Measurements from ENCODE around the gene AP2A2.

- TF ChIP-seq CTCF (IDR thresholded peaks at IDR 0.05), result no peak
- no peak for TF ChIP-seq POLR2A (IDR thresholded peaks at IDR 0.05)
These were observed 118.0 kb downstream of the AP2A2 start for GRCh38 chr11:1043563-1044096.

Data from breast epithelium (tissue), 3 donors.